Activated CD4-positive, alpha-beta T cell treated with anti-CD3 and anti-CD28 coated beads, Interleukin-2, amount 50 U/mL, for 24 hours (primary cell): ENCODE measurements around the gene NINL.
"Not testable (repeated sequence)": the region's sequence is repeated elsewhere in the genome, so short reads cannot be mapped to it uniquely, and the experiment has no call there.

Experiments used
- DNase-seq, 2 donors: peaks; one replicate each; pipeline ENCODE4 v3.0.0-alpha.2; 2020; ENCODE audit warnings: low read depth in 1 of 2, low spot score in 1 of 2

NINL gene

DNA sequence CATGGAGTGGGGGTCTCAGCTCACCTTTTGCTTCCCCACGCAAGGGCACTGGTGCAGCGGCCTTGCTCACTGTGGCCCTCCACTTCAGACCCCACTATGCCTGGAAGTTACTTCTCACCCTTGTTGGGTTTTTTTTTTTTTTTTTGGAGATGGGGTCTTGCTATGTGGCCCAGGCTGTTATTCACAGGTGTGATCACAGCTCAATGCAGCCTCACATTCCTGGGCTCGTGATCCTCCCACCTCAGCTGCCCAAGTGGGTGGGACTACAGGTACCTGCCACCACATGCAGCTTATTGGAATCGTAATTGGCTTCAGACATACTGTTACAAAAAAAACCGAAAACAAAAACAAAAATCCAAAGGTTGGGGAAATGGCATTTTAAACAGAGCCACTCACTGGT is 32.4 kb downstream of the NINL start:
- DNase-seq: no peak

- DNase-seq: no peak
Measured at GRCh38 chr20:25551413-25552215, 33.7 kb downstream of the NINL start.

DNA sequence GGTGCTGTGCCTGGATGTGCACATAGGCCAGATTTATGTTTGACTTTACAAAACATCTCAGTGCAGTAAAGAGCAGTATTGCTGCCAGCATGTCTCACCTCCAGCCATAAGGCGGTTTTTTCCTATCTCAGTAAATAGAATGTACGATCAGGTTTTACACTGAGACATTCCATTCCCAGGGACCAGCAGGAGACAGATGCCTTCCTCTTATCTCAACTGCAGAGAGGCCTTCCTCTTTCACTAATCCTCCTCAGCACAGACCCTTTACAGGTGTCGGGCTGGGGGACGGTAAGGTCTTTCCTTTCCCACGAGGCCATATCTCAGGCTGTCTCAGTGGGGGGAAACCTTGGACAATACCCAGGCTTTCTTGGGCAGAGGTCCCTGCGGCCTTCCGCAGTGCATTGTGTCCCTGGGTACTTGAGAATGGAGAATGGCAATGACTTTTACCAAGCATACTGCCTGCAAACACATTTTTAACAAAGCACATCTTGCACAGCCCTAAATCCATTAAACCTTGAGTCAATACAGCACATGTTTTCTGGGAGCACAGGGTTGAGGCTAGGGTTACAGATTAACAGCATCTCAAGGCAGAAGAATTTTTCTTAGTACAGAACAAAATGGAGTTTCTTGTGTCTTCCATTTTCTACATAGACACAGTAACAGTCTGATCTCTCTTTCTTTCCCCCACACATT is 34.5 kb downstream of the NINL start:
- DNase-seq: not testable (repeated sequence)

DNA sequence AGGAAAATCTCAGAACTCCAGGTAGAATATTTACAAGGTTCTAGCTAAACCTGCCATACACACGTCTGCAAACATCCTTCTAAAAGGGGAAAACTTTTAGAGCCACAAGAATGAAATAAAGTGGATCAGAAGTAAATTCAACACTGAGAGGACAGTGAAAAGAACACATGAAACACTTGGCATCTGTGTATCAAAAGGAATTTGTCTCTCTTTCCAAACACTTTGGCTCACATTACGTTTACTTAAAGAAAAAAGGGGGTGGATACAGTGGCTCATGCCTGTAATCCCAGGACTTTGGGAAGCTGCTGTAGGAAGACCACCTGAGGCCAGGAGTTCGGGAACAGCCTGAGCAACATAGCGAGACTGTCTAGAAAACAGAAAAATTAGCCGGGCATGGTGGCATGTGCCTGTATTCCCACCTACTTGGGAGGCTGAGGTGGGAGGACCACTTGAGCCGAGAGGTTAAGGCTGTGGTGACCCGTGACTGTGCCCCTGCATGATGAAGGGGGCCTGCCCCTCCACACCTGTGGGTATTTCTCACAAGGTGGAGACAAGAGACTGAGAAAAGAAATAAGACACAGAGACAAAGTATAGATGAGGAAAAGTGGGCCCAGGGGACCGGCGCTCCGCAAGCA is 35.4 kb downstream of the NINL start:
- DNase-seq: no peak

DNA sequence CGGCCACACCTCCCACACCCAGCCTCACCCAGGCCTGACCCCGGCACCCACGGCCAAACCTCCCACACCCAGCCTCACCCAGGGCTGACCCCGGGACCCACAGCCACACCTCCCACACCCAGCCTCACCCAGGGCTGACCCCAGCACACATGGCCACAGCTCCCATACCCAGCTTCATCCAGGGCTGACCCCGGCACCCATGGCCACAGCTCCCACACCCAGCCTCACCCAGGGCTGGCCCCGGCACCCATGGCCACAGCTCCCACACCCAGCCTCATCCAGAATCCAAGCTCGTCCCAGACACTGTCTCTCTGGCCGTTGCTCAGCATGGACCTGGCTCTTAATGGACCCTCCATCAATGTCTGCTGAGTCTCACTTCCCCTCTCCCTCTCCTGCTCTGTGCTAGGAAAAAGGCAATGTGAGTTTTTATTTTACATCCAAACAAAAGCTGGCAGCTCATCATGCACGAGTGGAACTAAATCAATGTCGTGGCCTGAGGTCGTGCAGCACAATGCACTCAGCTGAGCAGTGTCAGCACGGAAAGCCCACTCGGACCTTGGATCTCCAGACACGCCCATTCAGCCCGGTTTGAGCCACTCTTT is 36.1 kb downstream of the NINL start:
- DNase-seq: no peak

DNA sequence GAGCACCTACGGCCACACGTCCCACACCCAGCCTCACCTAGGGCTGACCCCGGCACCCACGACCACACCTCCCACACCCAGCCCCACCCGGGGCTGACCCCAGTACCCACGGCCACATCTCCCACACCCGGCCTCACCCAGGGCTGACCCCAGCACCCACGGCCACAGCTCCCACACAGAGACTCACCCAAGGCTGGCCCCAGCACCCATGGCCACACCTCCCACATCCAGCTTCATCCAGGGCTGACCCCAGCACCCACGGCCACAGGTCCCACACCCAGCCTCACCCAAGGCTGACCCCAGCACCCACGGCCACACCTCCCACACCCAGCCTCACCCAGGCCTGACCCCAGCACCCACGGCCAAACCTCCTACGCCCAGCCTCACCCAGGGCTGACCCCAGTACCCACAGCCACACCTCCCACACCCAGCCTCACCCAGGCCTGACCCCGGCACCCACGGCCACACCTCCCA is 36.7 kb downstream of the NINL start:
- DNase-seq: no peak

DNA sequence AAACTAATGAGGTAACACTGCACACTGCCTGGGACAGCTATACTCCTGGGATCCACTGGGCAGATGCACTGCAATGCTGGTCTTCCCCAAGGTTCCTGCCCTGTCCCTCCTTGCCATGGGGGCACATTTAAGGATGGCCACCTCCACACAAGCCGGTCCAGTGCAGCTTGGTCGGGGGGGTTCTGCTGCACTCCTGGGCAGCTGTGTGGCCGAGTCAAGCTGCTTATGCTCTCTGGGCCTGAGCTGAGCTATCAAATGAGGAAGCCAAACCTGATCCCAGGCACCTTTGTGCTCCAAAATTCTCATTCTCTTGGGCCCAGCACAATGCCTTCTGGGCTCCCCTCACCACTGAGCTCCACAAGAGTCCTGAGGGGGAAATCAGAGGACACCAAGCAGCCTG is 37.3 kb downstream of the NINL start:
- DNase-seq: no peak

GRCh38 chr20:25547063-25547462 is 38.3 kb downstream of the NINL start:
- DNase-seq: no peak

- DNase-seq: no peak
Measured at GRCh38 chr20:25546048-25546447, 39.3 kb downstream of the NINL start.

DNA sequence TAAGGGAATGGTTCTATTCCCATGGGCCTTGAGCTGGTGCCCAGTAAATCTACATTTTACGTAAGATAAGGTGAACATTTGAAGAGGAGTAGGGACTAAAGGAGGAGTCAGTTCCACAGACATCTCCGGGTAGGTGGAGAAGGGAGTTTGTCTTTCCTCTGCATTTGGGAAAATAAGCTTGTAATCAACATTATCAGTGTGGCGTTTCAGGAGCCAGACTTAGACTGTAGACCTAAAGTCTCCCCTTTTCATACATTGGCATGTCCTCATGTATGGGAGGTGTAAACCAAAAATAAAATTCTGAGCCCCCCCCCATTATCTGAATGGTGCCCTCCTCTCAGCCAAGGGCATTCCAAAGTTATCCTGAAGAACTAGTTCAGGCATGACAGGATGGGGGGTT is 40.2 kb downstream of the NINL start:
- no peak for DNase-seq

- DNase-seq: no peak
Measured at GRCh38 chr20:25544734-25545133, 40.6 kb downstream of the NINL start.

DNA sequence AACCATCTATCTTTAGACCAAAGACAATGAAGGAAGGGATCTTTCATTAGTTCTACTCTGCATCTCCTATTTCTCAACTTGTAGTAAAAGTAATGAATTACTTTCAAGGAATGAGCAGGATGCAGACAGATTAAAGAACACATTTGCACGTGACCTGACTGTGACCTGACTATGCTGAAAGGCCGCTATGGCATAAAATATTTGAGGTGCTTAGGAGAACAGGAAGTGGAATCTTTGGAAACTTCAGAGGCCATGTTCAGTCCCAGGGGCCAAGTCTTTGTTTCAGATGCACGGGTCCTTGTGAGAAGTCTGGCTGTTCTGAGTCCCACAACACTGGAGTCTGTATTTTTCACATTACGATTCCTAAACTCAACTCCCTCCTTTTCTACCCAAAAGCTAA is 41.0 kb downstream of the NINL start:
- no peak for DNase-seq

DNA sequence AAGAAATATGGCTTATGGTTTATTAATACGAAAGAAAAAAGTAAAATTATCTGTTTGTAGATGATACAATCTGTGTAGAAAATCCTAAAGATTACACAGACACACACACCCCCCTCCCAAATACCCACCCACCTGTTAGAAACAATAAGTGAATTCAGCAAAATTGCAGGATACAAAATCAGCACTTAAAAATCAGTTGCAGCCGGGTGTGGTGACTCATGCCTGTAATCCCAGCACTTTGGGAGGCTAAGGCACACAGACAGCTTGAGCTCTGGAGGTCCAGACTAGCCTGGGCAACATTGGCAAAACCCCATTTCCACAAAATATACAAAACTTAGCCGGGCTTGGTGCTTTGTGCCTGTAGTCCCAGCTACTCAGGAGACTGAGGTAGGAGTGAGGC is 42.3 kb downstream of the NINL start:
- no peak for DNase-seq

DNA sequence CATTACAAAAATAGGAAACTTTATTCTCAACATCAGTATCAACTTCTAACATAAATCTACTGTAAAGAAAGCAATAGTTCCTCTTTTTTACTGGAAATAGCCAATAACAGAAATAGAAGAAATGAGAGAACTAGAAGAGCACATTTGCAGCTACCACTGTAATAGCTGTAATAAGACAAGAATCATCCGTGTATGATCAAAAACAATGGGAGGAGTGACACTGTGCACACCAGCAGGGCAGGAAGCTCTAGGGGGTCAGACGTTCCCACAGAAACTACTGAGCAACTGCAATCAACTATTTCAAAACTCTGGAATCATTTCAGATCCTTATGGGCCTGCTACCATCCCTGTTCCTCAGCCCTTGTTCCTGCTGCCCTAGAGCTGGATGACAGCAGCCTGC is 43.7 kb downstream of the NINL start:
- DNase-seq: no peak

DNA sequence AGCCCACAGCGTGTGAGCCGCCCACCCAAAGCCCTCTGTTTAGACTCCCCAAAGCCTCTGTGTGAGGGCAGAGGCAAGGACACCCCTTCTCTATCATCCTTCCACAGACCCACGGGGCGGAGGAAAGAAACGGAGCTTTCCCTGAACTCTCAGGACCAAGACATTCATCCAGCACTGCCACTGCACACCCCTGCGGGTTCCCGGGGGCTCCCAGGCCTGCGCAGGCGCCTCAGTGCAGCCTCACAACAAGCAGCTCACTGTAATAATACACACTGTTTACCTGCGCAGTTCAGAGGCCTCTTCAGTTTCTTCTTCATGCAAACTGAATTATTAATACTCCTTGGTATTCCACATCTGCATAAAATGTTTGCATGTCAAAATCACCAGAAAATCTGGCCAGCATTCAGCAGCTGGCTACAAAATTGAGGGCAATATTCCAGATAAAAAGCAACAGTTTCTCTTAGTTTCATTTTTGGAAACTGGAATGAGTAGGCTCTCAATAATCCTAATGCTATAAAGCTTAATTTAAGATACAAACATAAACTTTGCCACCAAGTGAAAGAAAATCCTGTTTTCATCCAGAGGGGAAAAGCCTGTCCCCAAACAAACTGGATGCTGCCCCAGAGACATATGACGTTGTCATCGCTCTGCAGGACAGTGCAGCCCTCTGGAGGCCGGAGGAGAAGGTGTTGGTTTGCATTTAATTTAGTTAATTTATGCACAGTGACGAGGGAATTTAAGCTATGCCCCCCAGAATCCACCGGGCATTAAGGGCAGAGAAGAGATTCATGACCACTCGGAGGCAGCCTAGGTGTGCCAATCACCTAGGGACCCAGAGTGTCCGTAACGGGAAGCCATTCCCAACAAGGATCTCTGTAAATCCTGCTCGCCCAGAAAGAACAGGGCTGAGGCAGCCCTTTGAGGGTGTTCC is 45.3 kb downstream of the NINL start:
- no peak for DNase-seq

DNA sequence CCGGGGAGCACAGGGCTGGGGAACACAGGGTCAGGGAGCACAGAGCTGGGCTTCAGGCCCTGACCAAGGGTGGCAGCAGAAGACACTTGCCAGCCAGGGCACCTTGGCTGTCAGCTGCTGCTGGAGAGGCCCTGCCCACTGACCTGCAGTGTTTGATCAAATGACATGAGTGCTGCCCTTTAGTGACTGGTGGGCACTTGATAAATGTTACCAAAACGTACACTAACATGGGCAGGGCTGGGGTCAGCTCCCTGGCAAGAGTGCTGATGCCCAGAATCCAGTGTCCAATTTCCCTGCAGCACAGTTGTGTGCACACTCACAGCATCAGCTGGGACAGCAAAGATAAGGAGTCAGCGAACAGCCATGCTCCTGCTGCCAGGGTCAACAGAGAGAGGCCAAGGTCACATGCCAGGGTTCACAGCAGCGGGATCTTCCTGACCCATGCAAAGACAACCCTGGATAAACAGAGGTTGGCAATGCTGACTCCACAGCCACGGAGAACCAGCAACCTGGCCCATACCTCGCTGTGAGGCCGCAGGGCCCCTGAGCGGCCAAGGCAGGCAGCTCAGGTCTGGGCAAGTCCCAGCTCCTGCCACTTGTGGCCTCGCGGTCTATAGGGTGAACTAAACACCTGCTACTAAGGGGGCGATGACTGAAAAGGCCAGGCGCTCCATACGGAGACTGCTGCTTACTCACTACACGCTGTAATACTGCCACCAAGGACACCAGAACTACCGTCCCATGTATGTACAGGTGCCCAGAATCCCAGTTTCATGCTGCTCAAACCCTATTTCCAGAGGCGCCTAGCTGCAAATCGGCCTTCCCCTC is 46.3 kb downstream of the NINL start:
- no peak for DNase-seq

DNA sequence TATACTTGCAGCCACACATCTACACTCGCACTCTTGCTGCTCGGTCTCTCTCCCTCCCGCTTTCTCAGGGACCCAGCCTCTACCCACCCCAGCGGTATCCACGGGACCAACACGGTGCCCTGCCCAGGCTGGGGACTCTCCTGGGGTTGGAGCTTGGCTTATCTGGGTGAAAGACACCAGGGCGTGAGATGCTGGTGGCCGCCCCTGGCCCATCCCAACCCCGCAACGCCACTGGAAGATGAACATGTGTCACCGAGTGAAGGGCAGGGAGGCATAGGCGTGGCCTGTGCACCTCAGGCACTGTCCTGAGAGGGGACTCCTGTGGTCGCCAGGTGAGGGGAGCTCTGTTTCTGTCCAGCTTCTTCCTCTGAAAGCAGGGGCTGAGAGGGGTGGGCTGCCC is 47.4 kb downstream of the NINL start:
- DNase-seq: no peak

DNA sequence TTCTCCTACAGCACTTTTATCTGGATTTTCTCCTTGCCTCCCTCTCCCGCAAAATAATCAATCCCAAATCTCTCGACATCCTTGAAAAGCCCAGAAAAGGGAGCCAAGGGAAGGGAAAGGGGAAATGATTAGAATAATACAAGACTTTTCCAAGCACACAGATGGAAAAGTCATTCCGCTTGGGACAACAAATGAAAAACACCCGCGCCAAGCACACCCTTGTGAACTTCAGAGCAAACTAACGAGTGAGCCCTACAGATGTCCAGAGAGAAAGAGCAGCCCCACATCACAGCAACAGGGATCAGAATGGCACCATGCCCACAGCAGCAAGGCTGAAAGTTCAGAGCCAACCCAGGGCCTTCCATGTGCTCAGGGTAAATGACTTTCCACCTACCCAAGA is 49.6 kb downstream of the NINL start:
- no peak for DNase-seq

DNA sequence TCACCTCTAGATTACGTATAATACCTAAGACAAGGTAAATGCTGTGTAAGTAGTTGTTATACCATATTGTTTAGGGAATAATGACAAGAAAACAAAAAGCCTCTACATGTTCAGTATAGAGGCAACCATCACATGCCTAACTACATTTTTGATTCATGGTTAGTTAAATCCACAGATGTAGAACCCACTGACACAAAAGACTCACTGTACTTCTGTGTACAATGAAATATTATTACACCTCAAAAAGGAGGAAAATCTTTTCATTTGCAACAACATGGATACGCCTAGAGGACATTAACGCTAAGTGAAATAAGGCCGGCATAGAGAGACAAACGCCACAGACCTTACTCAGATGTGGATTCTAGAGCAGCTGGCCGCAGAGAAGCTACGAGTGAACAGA is 50.5 kb downstream of the NINL start:
- no peak for DNase-seq
